HG03139 (cell line): ENCODE data around the gene NPAS3.

Source experiments
- ATAC-seq: cut with Tn5 transposase; IDR thresholded peaks from one replicate; pipeline ENCODE4 v1.9.1; 2021; ENCODE audit not compliant: unreplicated experiment

Gene NPAS3

DNA sequence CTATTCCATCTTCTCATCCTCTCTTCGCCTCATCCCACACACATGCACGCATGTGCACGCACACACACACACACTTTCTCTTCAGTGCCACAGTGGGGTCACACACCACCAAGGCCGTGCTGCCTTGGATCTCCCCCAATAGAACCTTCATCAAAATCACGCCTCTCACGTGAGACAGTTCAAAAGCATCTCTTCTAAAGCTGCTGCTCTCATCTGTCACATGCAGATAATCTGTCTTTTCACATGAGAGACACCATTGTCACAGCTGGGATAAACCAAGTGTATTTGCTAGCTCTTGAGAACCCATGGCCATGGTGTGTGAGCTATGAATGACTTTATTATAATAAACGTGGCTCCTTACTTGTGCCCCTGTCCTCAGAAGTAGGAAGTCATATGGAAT is 793.5 kb downstream of the NPAS3 start:
- no peak for ATAC-seq

DNA sequence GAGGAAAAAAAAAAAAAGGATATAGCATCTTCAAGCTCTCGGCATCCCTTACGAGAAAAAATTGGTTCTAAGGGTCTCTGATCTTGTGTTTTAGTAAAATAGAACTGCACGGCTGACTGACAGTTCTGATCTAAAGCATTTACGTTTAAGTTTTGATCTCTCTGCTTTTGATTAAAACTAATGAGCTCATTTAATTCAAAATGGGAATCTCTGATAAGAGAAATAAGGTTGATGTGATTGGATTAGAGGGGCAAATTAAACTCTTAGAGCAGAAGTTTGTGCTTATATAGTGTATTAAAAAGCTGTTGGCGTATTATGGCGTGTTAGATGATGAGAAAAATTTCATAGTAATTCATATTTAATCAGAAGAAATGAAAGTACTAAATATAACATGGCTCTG is 794.6 kb downstream of the NPAS3 start:
- no peak for ATAC-seq

DNA sequence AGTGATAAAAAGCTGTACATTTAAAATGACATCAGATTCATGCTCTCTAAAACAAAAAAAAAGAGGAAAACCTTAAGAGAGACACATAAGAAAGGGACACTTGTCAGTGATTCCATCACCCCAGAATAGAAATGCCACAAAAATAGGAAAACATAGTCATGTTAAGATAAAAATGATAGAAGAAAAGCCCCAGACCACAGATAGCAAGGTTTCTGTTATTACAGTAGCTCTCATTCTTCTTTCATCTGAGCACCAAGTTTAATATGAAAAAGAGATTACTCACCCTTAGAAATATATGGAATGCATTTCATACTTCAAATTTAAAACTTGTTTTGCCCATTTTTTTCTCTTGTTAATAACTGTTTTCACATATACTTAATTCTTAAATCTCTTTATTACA is 795.0 kb downstream of the NPAS3 start:
- no peak for ATAC-seq

DNA sequence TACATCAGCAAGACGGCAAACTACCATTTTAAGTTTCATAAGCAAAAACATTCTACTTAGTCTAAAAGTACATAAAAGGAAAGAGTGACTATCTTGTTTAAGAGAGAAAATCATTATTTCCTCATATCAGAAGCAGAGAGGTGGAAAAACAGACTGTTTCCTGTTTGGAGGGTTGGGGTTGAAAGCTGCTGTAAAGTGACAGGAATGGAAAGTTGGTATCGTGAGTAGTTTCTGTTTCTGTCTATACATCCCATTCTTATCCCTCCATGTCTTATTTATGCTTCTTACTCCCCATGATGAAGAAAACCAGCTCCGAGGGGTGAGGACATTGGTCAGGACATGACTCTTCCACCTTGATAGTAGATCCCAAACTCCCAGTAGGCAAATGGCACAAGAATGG is 795.7 kb downstream of the NPAS3 start:
- ATAC-seq = no peak

DNA sequence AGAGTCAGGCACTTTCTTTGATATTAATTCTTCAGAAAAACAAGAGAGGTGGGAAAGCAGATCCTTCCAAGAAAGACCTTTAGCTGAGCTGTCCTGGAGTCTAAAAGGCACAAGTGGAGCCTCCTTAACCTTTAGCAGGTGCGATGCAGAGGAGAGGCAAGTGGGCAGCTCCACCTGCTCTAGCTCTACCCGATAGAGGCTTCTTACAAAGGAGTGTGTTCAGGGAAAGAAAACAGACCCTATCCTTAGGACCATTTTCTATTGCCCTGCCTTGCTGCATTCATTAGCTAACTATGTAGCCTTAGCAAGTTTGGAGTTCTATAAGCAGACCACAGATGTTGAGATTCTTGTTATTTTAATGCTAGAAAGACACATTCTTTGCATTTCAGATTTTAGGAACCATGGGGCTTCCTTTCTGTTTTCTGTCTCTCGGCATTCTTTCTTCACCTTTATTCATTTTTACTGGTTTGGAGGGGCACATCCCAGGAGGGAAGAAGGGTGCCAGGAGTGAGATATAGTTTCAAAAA is 797.7 kb downstream of the NPAS3 start:
- no peak for ATAC-seq

DNA sequence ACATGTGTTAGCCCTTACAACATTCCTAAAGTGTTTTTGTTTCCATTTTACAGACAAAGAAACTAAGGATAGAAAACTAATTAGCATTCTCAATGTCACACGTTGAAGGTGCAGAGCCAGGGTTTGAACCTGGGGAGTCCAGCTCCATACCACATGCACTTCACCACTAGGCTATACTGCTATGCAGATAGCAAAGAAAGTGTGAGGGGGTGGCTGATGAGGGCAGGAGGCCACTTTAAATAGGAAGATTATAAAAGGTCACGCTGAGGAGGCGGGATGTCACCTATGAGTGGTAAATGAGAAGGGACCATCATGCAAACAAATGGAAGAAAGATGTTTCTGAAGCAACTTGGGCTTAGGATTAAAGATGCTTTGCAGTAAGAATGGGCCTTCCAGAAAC is 798.3 kb downstream of the NPAS3 start:
- no peak for ATAC-seq

DNA sequence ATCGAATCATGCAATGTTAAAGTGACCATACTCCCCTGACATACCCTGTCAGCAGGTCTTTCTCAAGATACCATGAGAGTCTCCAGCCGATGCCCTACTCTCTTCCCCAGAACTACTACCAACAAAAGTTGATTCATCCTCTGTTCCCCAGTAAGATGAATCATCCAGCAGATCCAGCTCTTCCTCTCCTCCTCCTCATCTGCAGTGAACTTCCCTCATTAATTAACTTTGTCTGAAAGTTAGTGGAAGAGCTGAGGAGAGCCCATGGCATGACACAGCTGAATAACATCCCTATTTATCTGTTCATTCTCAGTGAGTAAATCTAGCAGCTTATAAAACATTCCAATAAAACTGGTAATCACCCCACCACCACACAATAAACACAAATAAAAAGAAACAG is 798.8 kb downstream of the NPAS3 start:
- ATAC-seq = no peak

DNA sequence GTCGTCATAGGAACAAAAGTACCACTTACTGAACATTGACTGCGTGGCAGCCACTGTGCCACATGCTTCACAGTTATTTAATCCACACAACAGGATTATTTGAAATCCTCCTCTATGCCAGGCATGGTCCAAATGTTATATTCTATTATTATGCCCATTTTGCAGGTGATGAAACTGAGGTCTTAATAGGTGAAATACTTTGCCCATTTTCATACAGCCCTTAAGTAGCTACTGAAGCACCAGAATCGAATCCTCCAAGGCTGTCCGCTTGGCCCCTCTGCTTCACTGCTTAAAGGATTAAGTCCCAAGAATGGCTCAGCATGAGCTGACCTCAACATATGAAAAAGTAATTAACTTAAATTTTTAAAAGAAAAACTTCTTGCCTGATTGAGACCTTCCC is 799.4 kb downstream of the NPAS3 start:
- no peak for ATAC-seq

DNA sequence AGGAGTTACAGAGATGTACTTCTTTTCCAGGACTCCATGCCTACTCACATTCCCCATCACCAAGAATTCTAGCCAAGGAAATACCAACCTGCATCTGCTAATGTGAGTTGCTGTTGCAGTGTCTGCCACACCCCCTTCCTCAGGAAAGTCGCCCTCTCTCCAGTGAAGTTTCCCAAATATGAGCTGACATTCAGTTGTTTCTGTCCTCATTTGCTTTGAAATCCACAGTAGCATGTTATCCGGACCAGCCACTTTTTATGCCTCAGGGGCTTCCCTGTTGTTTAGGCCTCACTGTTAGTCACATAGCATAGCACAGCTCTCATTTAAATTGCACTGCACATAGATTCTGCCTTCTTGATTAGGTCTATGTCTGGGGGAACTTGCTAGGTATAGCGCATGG is 799.8 kb downstream of the NPAS3 start:
- no peak for ATAC-seq

DNA sequence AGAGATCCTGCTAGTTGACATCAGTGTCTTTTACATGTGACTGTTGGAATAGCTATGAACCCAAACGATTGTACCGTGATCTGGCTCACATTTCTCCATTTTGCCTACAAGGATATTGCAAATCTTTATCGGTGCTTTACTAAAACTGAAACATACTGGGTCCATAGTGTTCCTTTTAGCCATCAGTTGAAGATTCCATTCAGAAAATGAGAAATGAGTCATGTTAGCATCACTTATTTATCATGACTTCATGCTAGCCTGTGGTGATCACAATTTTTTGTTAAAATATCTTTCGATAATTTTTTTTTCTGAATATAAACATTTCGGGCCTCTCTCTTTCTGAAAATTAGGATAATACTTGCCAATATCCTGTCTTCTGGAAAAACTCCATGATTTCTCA is 801.9 kb downstream of the NPAS3 start:
- ATAC-seq = no peak

DNA sequence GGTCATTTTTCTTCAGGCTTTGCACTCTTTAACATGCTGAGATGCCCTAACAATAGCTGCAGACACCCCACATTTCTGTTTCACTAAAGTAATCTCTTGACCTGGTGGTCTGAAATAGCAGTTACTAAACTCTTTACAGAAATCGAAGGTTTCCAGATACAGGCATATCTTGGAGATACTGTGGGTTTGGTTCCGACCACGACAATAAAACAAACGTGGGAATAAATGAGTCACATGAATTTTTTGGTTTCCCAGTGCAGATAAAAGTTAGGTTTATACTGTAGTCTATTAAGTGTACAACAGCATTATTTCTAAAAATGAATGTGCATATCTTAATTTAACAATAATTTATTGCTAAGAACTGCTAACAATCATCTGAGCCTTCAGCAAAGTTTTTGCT is 803.5 kb downstream of the NPAS3 start:
- ATAC-seq = no peak

DNA sequence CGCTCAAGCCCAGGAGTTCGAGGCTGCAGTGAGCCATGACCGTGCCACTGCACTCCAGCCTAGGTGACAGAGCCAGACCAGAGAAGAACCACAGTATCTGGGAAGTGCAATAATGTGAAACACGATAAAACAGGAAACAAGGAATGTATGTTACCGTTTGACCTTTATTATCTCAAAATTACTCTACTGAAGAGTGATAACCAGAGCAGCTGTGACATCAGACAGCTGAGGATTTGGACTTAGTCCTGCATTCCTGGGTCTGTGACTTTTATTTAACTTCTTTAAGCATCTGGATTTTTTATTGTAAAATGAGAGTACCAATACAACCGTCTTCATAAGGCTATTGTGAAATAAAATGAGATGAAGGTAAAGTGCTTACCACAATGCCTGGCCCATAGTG is 806.5 kb downstream of the NPAS3 start:
- no peak for ATAC-seq

DNA sequence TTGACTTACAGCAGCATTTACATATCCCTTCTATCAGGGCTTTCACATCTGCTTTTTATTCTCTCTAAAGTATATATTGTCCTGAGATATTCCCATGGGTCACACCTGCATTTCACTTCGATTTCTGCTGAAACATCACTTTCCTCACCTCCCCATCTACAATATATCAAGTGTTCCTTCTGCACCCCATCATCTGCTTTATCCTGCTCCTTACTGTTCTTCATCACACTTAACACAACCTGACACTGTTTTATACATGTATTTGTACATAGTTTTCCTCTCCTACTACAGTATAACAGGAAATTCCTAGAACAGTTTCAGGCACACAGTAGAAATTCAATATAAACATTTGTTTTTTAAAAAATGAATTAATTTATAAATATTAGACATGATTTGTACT is 809.1 kb downstream of the NPAS3 start:
- no peak for ATAC-seq

DNA sequence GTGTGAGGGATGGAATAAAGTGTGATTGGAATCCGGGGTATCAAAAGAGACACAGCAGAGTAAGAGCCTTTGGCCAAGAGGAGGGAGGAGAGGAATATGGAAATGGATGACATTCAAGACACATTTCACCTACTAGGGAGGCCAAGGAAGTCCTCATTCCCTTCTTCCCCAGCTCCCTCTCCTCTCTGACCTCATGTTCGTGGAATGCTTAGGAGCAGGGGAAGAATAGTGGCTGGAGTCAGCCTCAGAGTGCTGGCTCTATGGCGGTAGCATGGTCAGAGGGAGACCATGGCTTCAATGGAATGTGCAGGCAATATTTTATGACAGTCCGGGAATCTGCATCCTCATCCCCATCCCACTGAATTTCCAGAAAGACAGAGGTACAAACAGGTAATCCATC is 815.6 kb downstream of the NPAS3 start:
- ATAC-seq = no peak

DNA sequence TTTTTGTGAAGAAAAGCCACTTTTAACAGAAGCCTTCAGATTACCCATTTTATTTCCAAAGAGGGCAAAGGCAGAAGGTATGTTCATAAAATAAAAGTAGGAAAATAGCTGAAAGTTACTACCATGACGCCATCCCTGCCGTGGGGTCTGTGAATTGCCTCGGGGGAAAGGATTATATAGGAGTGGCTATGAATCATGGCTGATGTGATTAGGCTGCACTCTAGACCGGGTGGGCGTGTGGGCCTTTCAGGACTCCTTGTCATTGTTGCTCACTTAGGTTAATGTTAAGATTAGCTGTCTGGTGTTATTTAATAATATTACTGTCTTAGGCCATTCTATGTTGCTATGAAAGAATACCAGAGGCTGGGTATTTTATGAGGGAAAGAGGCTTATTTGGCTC is 816.7 kb downstream of the NPAS3 start:
- ATAC-seq = no peak

DNA sequence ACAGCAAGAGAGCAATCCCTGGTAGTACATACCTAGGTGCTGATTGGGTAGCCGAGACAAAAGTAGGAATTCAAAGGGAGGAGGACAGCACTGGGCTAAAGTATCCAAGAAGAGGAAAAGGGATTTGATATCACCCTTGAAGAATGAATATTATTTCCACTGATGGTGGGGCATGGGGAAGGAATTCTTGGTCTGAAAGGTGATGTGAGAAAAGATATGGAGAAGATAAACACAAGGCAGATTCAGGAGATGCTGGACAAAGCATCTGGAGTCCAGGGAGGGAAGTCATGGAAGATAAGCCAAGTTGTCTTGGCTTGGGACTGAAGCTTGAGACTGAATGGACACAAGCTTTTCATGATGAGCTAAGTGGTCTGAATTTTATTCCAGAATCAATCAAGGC is 818.2 kb downstream of the NPAS3 start:
- ATAC-seq = no peak

DNA sequence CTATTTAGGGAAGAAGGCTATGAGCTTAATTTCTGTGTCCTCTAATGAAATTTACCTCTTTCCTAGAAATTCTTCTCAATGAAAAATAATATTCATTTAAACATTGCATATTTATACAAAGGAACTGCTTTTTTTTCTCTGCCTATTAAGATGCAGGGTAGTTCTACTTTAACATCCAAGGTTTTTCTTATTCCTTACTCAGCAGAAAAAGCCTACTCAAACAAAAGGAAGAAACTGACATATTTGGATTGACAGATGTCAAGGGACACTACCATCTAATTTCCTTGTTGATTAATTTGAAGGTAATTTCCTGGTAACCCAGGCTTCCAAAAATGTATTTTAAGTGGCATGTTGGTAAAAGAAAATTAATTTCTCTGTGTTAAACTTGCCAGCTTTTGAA is 819.9 kb downstream of the NPAS3 start:
- ATAC-seq = no peak

DNA sequence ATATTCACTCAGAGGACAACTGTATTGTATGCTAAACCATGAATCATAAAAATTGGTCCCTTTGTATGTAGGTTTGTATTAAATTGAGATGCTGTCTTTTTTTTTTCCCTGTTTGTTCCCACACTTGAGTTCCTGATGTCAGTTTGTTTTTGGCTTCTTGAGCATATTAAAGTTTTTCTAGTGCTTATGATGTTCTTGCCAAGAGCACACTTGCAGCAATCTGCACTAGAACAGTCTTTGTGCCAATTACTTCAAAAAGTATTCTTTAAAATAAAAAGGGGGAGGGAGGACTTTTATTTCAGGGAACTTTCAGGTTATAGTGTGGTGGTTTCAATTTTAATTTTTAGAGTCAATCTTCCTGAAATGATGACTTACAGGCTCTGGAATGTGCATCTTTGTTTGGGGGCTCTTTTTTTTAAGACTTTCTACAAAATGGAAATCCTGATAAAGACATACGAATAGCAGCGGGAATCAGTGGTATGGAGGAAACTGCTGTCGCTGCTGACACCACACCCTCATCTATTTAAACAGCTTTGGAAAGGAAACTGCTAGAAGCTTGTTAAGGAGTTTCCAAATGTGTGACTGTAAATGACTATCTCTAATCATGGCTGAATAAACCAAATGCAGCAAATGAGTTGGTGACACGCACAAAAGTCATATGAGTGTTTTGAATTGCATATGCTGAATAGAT is 823.6 kb downstream of the NPAS3 start:
- ATAC-seq = no peak

DNA sequence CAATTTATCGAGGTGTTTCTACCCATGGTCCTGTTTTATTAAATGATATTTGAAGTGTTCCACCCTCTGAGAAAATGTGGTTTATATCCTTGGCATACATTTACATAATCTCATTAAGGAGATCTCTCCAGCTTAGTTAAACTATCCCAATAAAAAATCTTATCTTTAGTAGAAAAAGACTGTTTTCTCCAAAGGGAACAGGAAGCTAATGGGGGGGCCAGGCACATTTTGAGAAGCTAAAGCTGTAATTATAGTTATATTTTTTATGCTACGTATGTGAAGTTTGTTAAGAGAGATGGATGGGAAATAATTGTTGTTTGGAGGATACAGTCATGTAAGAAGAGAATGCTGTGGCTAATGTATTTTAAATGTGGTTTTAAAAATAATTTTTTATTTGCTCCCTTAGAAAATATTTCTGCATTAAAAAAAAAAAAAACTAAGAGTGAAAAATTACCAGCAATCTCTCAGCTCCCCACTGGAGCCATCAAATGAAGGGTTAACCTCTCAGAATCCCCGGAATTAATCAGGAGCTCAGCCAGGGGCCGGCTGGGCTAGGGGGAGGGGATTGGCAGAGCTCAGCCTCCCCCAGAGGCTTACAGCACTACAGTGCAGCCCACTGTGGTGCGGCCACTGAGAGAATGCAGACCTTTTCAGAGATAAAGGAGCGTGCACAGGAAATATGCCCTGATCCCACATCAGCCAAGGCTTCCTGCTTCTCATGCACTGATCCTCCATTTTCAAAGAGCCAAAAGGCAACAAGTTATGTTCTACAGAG is 826.4 kb downstream of the NPAS3 start:
- no peak for ATAC-seq

DNA sequence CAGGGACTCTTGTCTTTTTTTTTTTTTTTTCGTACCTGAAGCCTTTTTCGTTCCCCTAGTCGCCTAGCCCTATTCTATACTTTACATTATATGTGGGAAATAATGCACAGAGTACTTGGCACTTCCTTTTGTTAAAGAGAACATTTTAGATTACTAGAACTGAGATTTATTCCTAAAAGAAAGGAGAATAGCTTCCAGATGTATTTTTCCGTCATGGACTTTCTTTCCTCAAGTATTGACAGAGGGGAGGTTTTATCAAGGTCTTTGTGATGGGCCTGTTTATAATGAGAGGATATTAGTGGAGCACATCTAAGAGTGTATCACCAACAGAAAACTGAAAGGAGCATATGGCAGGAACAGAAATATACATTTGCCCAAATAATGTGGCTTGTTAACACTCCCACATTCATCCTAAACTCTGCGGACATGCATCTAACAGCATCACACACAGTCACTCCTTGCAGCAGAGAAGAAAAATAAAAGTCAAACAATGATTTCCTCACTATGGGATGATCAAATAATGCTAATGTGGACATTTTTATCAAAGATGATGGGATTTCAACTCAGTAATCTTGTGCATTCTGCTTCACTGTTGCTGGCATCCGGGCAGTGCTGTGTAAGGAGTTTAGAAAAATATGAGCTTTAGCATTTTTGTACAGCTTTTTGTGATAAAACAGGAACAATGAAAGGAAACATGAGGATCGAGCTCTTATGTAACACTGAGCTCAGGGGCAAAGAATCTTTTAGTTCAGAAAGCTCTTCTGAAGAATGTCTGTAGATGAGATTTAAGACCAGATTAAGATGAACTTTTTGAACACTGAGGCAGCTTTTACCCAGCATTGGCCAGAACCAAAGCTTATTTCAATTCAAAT is 829.1 kb downstream of the NPAS3 start:
- no peak for ATAC-seq

DNA sequence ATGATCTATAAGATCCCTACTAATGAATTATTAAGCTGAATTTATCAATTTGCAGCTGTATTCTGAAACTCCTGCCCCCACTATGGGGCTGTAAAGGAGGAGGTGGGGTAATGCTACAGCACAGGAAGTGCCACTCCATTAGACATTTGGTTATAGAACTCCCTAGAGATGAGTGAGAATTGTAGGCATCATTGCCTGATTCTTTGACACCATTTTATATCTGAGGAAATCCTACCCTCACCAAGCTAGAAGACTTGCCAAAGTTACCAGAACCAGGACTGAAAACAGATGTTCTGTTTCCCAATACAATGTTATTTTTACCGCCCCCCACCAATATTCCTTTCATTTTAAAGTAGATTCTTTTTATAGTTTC is 829.8 kb downstream of the NPAS3 start:
- ATAC-seq = no peak
